H9 (cell line): ENCODE data around the gene TAF11L6. TPM values are rescaled to one million over a fixed set of nuclear protein-coding genes. Genes with fewer than 3 reads are reported as not detected.
"Not testable (repeated sequence)": the region's sequence is repeated elsewhere in the genome, so short reads cannot be mapped to it uniquely, and the experiment has no call there.

ENCODE experiments used
- DNase-seq: peaks from one replicate; pipeline ENCODE4 v3.0.0-alpha.2; 2017
- H2AFZ ChIP-seq: one replicate; pipeline ENCODE4 v1.6.1; 2013; ENCODE audit warnings: mild to moderate bottlenecking, low read length, control low read depth, moderate library complexity
- H2AK5ac ChIP-seq: 2 replicates; pipeline ENCODE4 v1.6.1; 2013; ENCODE audit warnings: low read length, control low read depth, mixed read lengths; ENCODE audit not compliant: insufficient read length
- H2BK120ac ChIP-seq: one replicate; pipeline ENCODE4 v1.6.1; 2013; ENCODE audit warnings: low read depth, mild to moderate bottlenecking, low read length, control low read depth, inconsistent platforms; ENCODE audit not compliant: poor library complexity, severe bottlenecking
- H2BK12ac ChIP-seq: 2 replicates; pipeline ENCODE4 v1.6.1; 2013; ENCODE audit warnings: low read length, control low read depth, mixed read lengths, low read depth; ENCODE audit not compliant: insufficient read length
- H2BK15ac ChIP-seq: 2 replicates; pipeline ENCODE4 v1.6.1; 2013; ENCODE audit warnings: low read depth, low read length, control low read depth
- H2BK20ac ChIP-seq: one replicate; pipeline ENCODE4 v1.6.1; 2013; ENCODE audit warnings: low read depth, mild to moderate bottlenecking, low read length, control low read depth, inconsistent platforms; ENCODE audit not compliant: poor library complexity, severe bottlenecking
- H2BK5ac ChIP-seq: 2 replicates; pipeline ENCODE4 v1.6.1; 2013; ENCODE audit warnings: low read length, control low read depth, mixed read lengths; ENCODE audit not compliant: insufficient read length
- H3K14ac ChIP-seq: 2 replicates; pipeline ENCODE4 v1.6.1; 2013; ENCODE audit warnings: low read length, control low read depth; ENCODE audit not compliant: insufficient read depth
- H3K18ac ChIP-seq: 2 replicates; pipeline ENCODE4 v1.6.1; 2013; ENCODE audit warnings: low read depth, mild to moderate bottlenecking, mixed read lengths, low read length, control low read depth; ENCODE audit not compliant: insufficient read length
- H3K23ac ChIP-seq: 2 replicates; pipeline ENCODE4 v1.6.1; 2013; ENCODE audit warnings: low read length, control low read depth, mixed read lengths, low read depth; ENCODE audit not compliant: insufficient read length
- H3K23me2 ChIP-seq: 2 replicates; pipeline ENCODE4 v1.6.1; 2013; ENCODE audit warnings: low read depth, mild to moderate bottlenecking, mixed read lengths, low read length, control low read depth; ENCODE audit not compliant: insufficient read length, poor library complexity, severe bottlenecking
- H3K27ac ChIP-seq: 2 replicates; pipeline ENCODE4 v1.5.1; 2013; ENCODE audit warnings: low read length, control low read depth, mixed read lengths, low read depth; ENCODE audit not compliant: insufficient read length
- H3K27me3 ChIP-seq: 2 replicates; pipeline ENCODE4 v1.6.1; 2013; ENCODE audit warnings: low read length, control low read depth, inconsistent platforms; ENCODE audit not compliant: insufficient read depth
- H3K4ac ChIP-seq: 2 replicates; pipeline ENCODE4 v1.6.1; 2013; ENCODE audit warnings: low read depth, mild to moderate bottlenecking, control low read depth, inconsistent platforms, low read length, moderate library complexity
- H3K4me1 ChIP-seq: 2 replicates; pipeline ENCODE4 v1.6.1; 2013; ENCODE audit warnings: low read length, control low read depth, inconsistent platforms; ENCODE audit not compliant: insufficient read depth
- H3K4me2 ChIP-seq: 2 replicates; pipeline ENCODE4 v1.6.1; 2013; ENCODE audit warnings: low read length, control low read depth, mixed read lengths; ENCODE audit not compliant: insufficient read length, insufficient read depth
- H3K56ac ChIP-seq: 2 replicates; pipeline ENCODE4 v1.6.1; 2013; ENCODE audit warnings: low read depth, mild to moderate bottlenecking, mixed read lengths, low read length, control low read depth; ENCODE audit not compliant: insufficient read length
- H3K79me1 ChIP-seq: 2 replicates; pipeline ENCODE4 v1.6.1; 2013; ENCODE audit warnings: low read depth, mild to moderate bottlenecking, moderate library complexity, low read length, control low read depth, inconsistent platforms; ENCODE audit not compliant: insufficient read depth, poor library complexity, severe bottlenecking
- H3K79me2 ChIP-seq: 2 replicates; pipeline ENCODE4 v1.6.1; 2013; ENCODE audit warnings: low read length, control low read depth, inconsistent platforms; ENCODE audit not compliant: insufficient read depth
- H3K9ac ChIP-seq: 2 replicates; pipeline ENCODE4 v1.6.1; 2013; ENCODE audit warnings: low read length, control low read depth, mixed read lengths; ENCODE audit not compliant: insufficient read length; ENCODE audit errors: extremely low read depth
- H3K9me3 ChIP-seq: one replicate; pipeline ENCODE4 v1.6.1; 2013; ENCODE audit warnings: low read depth, low read length, inconsistent platforms; ENCODE audit not compliant: control insufficient read depth
- H3T11ph ChIP-seq: one replicate; pipeline ENCODE4 v1.6.1; 2013; ENCODE audit warnings: mild to moderate bottlenecking, low read length, control low read depth, inconsistent platforms
- H4K20me1 ChIP-seq: one replicate; pipeline ENCODE4 v1.6.1; 2013; ENCODE audit not compliant: control insufficient read depth, insufficient read length, insufficient read depth
- H4K5ac ChIP-seq: 2 replicates; pipeline ENCODE4 v1.6.1; 2013; ENCODE audit warnings: low read depth, mild to moderate bottlenecking, mixed read lengths, low read length, control low read depth; ENCODE audit not compliant: insufficient read length
- H4K8ac ChIP-seq: replicated peaks from 2 replicates; pipeline ENCODE4 v1.6.1; 2013; ENCODE audit warnings: low read length, control low read depth, mixed read lengths, low read depth; ENCODE audit not compliant: insufficient read length
- H4K91ac ChIP-seq: 2 replicates; pipeline ENCODE4 v1.6.1; 2013; ENCODE audit warnings: low read depth, mild to moderate bottlenecking, moderate library complexity, mixed read lengths, low read length, control low read depth; ENCODE audit not compliant: insufficient read length
- H3K27ac Mint-ChIP-seq, 3 experiments: 2 replicates in 2 of 3; 3 replicates in 1 of 3; pipeline ENCODE4 v1.8.0; 2020 to 2021; ENCODE audit warnings: mixed read lengths in 3 of 3, mild to moderate bottlenecking in 1 of 3, moderate library complexity in 1 of 3
- H3K27me3 Mint-ChIP-seq: 2 replicates; pipeline ENCODE4 v1.8.0; 2021; ENCODE audit warnings: low read depth, mild to moderate bottlenecking, moderate library complexity, mixed read lengths
- H3K36me3 Mint-ChIP-seq, 3 experiments: 2 replicates in 2 of 3; 3 replicates in 1 of 3; pipeline ENCODE4 v1.8.0; 2020 to 2021; ENCODE audit warnings: low read depth in 3 of 3, mixed read lengths in 3 of 3; ENCODE audit not compliant: insufficient read depth in 1 of 3
- H3K4me1 Mint-ChIP-seq, 2 experiments: 2 replicates each; pipeline ENCODE4 v1.8.0; 2020; ENCODE audit warnings: mixed read lengths in 2 of 2
- H3K4me3 Mint-ChIP-seq, 2 experiments: 2 replicates in 1 of 2; 3 replicates in 1 of 2; pipeline ENCODE4 v1.8.0; 2020 to 2021; ENCODE audit warnings: mild to moderate bottlenecking in 2 of 2, mixed read lengths in 2 of 2, moderate library complexity in 1 of 2
- H3K9me3 Mint-ChIP-seq, 2 experiments: 2 replicates in 1 of 2; 3 replicates in 1 of 2; pipeline ENCODE4 v1.8.0; 2020; ENCODE audit warnings: mild to moderate bottlenecking in 2 of 2, mixed read lengths in 2 of 2, moderate library complexity in 1 of 2
- CTCF ChIP-seq: fragments of 200-600 bp; sonication (generic); conservative IDR thresholded peaks from 3 replicates; pipeline ENCODE4 v1.8.0; 2021; ENCODE audit warnings: antibody characterized with exemption, mild to moderate bottlenecking
- WGBS: extraction: QIAGEN DNeasy Blood & Tissue Kit; methylation state at CpG from one replicate; pipeline ENCODE4 v1.1.7; 2013; ENCODE audit warnings: missing lambda C conversion rate, low lambda C conversion rate, mixed read lengths; ENCODE audit not compliant: insufficient read length; ENCODE audit errors: extremely low coverage; 5-methylcytosine and 5-hydroxymethylcytosine counted together
- total RNA-seq: library from RNA; stranded (reverse); gene quantifications from 2 replicates; pipeline ENCODE4 v1.2.1, GENCODE V29; 2021

Gene TAF11L6
- total RNA-seq, 1 experiment from 2014 or later, result not detected

GRCh38 chr5:17497446-17497845, 31.0 kb upstream of the TAF11L6 start:
- Histone ChIP-seq H3K4me1 (no peaks in the 10 kb centered on the region), H4K91ac (no peak overlapping the region), H3K79me2 (no peaks in the 10 kb centered on the region), H3K27me3 (no peaks in the 10 kb centered on the region), H4K5ac (no peak overlapping the region), H4K20me1 (no peaks in the 10 kb centered on the region), H3T11ph (no peak overlapping the region), H3K18ac (no peak overlapping the region), H3K9ac (no peak overlapping the region), H2AK5ac (no peak overlapping the region), H3K56ac (no peak overlapping the region), H3K23me2 (no peaks in the 10 kb centered on the region), H3K23ac (no peak overlapping the region), H3K79me1 (no peaks in the 10 kb centered on the region), H2BK20ac (no peak overlapping the region), H2BK15ac (no peak overlapping the region), H3K14ac (no peak overlapping the region), H2BK12ac (no peak overlapping the region), H3K4me2 (no peak overlapping the region), H3K9me3 (no peaks in the 10 kb centered on the region), H2AFZ (no peak overlapping the region), H4K8ac (no peak overlapping the region), H2BK120ac (no peak overlapping the region), H3K27ac (no peak overlapping the region), H3K4ac (no peak overlapping the region), H2BK5ac (no peak overlapping the region)
- Mint-ChIP-seq H3K4me3 (no peak overlapping the region), H3K36me3 (peaks cover 0 to 4% (median 0%) of the 10 kb centered on the region in 3 experiments; a peak in 1 of 7 replicates), H3K9me3 (peaks cover 0 to 3% of the 10 kb centered on the region in 2 experiments; a peak in 2 of 5 replicates), H3K27ac (no peak overlapping the region), H3K27me3 (no peaks in the 10 kb centered on the region; the same call in none of the 2 replicates), H3K4me1 (peaks cover 3 to 4% of the 10 kb centered on the region in 2 experiments)
- no peak for DNase-seq
- TF ChIP-seq CTCF, result no peak
- WGBS, result no CpG with 5 or more reads among the region's 4 CpGs

GRCh38 chr5:17497931-17498330, 30.5 kb upstream of the TAF11L6 start, which contains the start of gene TAF11L2:
TSS of gene TAF11L2 (plus strand) at chr5:17498231.
- not testable (repeated sequence) for H2BK15ac ChIP-seq

More at GRCh38 chr5:17497931-17498330, 30.5 kb upstream of the TAF11L6 start, which contains the start of gene TAF11L2:
- not testable (repeated sequence) for H4K91ac ChIP-seq, H3K4me1 Mint-ChIP-seq, H3K4ac ChIP-seq, H3K4me1 ChIP-seq, H3K9me3 ChIP-seq, H2BK20ac ChIP-seq, H3K23me2 ChIP-seq, H3K9me3 Mint-ChIP-seq, H4K8ac ChIP-seq, H3K4me2 ChIP-seq, H3K27me3 Mint-ChIP-seq, H3K23ac ChIP-seq, H3K9ac ChIP-seq, H3K14ac ChIP-seq, H3T11ph ChIP-seq, H2AFZ ChIP-seq, H2BK120ac ChIP-seq, H4K20me1 ChIP-seq, H3K27ac ChIP-seq, H2BK5ac ChIP-seq, H3K36me3 Mint-ChIP-seq, DNase-seq, H3K4me3 Mint-ChIP-seq, H3K79me2 ChIP-seq, H3K27me3 ChIP-seq, H4K5ac ChIP-seq, H2AK5ac ChIP-seq, H3K18ac ChIP-seq, H3K79me1 ChIP-seq, H2BK12ac ChIP-seq, H3K56ac ChIP-seq
- peak within 1 kb of the TSS in 1 of 3 experiments; percentile 66; a peak in 3 of 7 replicates for H3K27ac Mint-ChIP-seq
- no CpG with 5 or more reads among the region's 8 CpGs for WGBS
